SJSA1 (cell line): ENCODE measurements around the gene RNF220. TPM values are rescaled to one million over a fixed set of nuclear protein-coding genes. Genes with fewer than 3 reads are reported as not detected.

Experiments
- DNase-seq, 2 experiments: peaks; one replicate each; pipeline ENCODE4 v3.0.0-alpha.2; 2015 to 2020; ENCODE audit warnings: low spot score in 2 of 2, low read depth in 1 of 2
- H3K27ac ChIP-seq: fragments of 250-450 bp; sonication (Bioruptor Pico); 2 replicates; pipeline ENCODE4 v1.5.1; 2020; ENCODE audit warnings: mild to moderate bottlenecking, moderate library complexity
- H3K27me3 ChIP-seq: fragments of 250-450 bp; sonication (Bioruptor Pico); replicated peaks from 2 replicates; pipeline ENCODE4 v1.5.1; 2020; ENCODE audit warnings: mild to moderate bottlenecking, moderate library complexity
- H3K36me3 ChIP-seq: fragments of 250-450 bp; sonication (Bioruptor Pico); 2 replicates; pipeline ENCODE4 v1.5.1; 2020; ENCODE audit warnings: mild to moderate bottlenecking
- H3K4me1 ChIP-seq: fragments of 250-450 bp; sonication (Bioruptor Pico); replicated peaks from 2 replicates; pipeline ENCODE4 v1.6.1; 2021; ENCODE audit warnings: mild to moderate bottlenecking
- H3K4me3 ChIP-seq: fragments of 250-450 bp; sonication (Bioruptor Pico); 2 replicates; pipeline ENCODE4 v1.5.1; 2020; ENCODE audit warnings: mild to moderate bottlenecking
- H3K9me3 ChIP-seq: fragments of 250-450 bp; sonication (Bioruptor Pico); replicated peaks from 2 replicates; pipeline ENCODE4 v1.5.1; 2020; ENCODE audit warnings: mild to moderate bottlenecking
- total RNA-seq: library from RNA; depleted of rRNA; stranded (reverse); fragments of >200 nt; shearing (Covaris generic); gene quantifications from 2 replicates; pipeline ENCODE4 v1.2.3, GENCODE V29; 2014

RNF220 gene
- total RNA-seq, 1 experiment from 2014 or later = 70.5 TPM

DNA sequence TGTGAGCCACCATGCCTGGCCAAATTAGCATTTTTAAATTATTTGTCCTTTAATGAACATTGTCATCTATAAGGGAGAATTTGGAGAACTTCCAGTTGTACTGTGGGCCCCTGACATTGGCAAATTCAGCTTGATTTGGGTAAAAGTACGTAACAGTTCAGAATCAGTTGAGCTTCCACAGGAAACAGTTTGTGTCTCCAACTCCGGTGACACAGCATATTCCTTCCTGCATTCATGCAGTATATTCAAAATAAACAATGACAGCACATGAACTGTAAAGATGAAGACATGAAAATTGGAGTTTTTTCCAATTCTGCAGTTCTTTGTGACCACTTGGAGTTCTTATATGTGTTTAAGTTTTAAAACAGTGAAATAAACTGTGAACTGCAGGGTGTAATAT is 28.2 kb downstream of the RNF220 start:
- H3K27ac ChIP-seq = no peak overlapping the region
- no peak for DNase-seq
- H3K4me1 ChIP-seq = no peaks in the 10 kb centered on the region
- peaks cover 17% of the 10 kb centered on the region for H3K27me3 ChIP-seq
- no peaks in the 10 kb centered on the region for H3K9me3 ChIP-seq
- H3K4me3 ChIP-seq = no peak overlapping the region
- H3K36me3 ChIP-seq = no peaks in the 10 kb centered on the region

DNA sequence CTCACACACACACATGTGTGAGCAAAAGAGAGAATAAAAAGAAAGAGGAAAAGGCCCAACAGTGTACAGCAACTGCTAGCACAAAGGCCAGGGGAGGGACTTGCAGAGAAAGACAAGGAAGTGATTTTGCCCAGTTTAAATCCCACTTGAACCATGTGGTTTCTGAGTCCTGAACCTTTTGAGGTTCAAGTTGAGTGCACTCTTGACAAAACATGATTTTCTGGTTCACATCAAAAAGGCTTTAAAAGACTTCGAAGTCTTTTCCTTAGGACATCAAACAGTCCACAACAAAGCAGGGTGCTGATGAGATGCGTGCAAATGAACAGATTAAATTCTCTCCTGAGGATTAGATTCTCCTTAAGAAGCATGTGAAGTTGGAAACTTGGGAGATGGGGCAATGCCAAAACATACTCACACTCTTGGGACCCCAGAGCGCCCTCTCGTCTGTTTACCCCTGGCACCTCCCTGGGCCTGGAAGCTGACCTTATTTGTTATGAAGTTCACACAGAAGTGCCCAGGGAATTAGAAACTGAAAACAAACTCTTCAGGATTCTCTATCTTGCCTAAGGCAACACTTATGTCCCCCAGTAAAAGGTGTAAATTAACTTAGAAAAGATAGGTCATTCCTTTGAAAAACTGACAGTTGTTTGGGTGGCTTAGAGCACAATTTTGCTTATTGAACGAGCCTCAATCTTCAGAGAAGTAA is 31.5 kb downstream of the RNF220 start:
- no peaks in the 10 kb centered on the region; the same call in 1 of the 2 replicates for H3K9me3 ChIP-seq
- no peak overlapping the region for H3K4me3 ChIP-seq
- H3K4me1 ChIP-seq = no peaks in the 10 kb centered on the region
- no peaks in the 10 kb centered on the region for H3K36me3 ChIP-seq
- DNase-seq = no peak
- H3K27ac ChIP-seq = no peak overlapping the region
- peaks cover 9% of the 10 kb centered on the region; the same call in 1 of the 2 replicates for H3K27me3 ChIP-seq

GRCh38 chr1:44437107-44437716 is 32.2 kb downstream of the RNF220 start:
- no peaks in the 10 kb centered on the region for H3K4me1 ChIP-seq
- no peak for DNase-seq
- H3K9me3 ChIP-seq = no peaks in the 10 kb centered on the region; the same call in 1 of the 2 replicates

GRCh38 chr1:44442791-44443190 is 37.7 kb downstream of the RNF220 start:
- Histone ChIP-seq H3K9me3 (no peaks in the 10 kb centered on the region; the same call in 1 of the 2 replicates), H3K27me3 (peaks cover 22% of the 10 kb centered on the region), H3K36me3 (no peaks in the 10 kb centered on the region), H3K4me1 (no peaks in the 10 kb centered on the region), H3K4me3 (no peak overlapping the region), H3K27ac (no peak overlapping the region)
- no peak for DNase-seq

More at GRCh38 chr1:44437107-44437716, 32.2 kb downstream of the RNF220 start:
- Histone ChIP-seq H3K4me3 (no peak overlapping the region), H3K36me3 (no peaks in the 10 kb centered on the region), H3K27ac (no peak overlapping the region), H3K27me3 (peaks cover 9% of the 10 kb centered on the region; the same call in 1 of the 2 replicates)

GRCh38 chr1:44447051-44447810 is 42.2 kb downstream of the RNF220 start:
- no peaks in the 10 kb centered on the region for H3K4me1 ChIP-seq
- H3K27me3 ChIP-seq = peaks cover 21% of the 10 kb centered on the region
- DNase-seq = no peak
- no peak overlapping the region for H3K27ac ChIP-seq
- no peaks in the 10 kb centered on the region for H3K36me3 ChIP-seq
- H3K4me3 ChIP-seq = no peak overlapping the region
- no peaks in the 10 kb centered on the region for H3K9me3 ChIP-seq

DNA sequence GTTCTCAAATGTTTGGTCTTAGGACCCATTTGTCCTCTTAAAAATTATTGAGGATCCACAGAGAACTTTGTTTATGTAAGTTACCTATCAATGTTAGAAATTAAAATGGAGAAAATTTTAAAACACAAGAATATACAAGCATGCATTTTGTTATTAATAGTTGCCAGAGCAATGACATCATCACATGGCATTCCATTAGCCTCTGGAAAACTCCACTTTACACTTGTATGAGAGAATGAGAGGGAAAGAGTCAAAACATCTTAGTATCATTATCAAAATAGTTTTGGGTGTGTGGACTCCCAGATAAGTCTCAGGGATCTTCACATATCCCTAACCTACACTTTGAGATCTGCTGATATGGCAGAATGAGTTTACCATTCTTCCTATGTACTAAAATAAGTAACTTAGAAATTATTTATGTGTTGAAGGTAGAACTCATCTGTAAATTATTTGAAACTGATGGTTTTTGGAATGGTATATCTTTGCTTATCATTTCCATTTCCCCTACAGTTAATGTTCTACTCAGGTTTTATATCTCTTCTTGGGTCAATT is 48.8 kb downstream of the RNF220 start:
- Histone ChIP-seq H3K9me3 (no peaks in the 10 kb centered on the region; the same call in 1 of the 2 replicates), H3K36me3 (no peaks in the 10 kb centered on the region), H3K4me1 (no peaks in the 10 kb centered on the region), H3K4me3 (no peak overlapping the region), H3K27ac (no peak overlapping the region), H3K27me3 (peaks cover 16% of the 10 kb centered on the region)
- DNase-seq = no peak

DNA sequence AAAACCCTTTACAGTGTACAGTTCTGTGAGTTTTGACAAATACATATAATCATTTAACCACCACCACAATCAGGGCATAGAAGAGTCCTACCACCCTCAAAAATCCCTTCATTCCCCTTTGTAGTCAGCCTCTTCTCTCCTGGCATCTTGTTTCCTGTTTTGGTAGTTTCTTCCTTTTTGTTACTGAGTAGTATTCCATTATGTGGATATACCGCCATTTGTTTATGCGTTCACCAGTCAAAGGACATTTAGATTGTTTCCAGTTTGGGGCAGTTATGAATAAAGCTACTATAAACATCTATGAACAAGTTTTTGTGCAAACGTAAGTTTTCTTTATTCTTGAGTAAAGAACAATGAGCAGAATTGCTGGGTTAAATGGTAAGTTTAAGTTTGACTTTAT is 49.6 kb downstream of the RNF220 start:
- Histone ChIP-seq H3K36me3 (no peaks in the 10 kb centered on the region), H3K27me3 (peaks cover 14% of the 10 kb centered on the region), H3K27ac (no peak overlapping the region), H3K9me3 (no peaks in the 10 kb centered on the region; the same call in 1 of the 2 replicates), H3K4me3 (no peak overlapping the region), H3K4me1 (no peaks in the 10 kb centered on the region)
- DNase-seq = no peak

- H3K27ac ChIP-seq = no peak overlapping the region
- H3K27me3 ChIP-seq = peaks cover 14% of the 10 kb centered on the region
- H3K4me1 ChIP-seq = no peaks in the 10 kb centered on the region
- no peak for DNase-seq
- H3K9me3 ChIP-seq = no peaks in the 10 kb centered on the region
- no peaks in the 10 kb centered on the region for H3K36me3 ChIP-seq
- H3K4me3 ChIP-seq = no peak overlapping the region
Measured at GRCh38 chr1:44460107-44460882, 55.2 kb downstream of the RNF220 start.

DNA sequence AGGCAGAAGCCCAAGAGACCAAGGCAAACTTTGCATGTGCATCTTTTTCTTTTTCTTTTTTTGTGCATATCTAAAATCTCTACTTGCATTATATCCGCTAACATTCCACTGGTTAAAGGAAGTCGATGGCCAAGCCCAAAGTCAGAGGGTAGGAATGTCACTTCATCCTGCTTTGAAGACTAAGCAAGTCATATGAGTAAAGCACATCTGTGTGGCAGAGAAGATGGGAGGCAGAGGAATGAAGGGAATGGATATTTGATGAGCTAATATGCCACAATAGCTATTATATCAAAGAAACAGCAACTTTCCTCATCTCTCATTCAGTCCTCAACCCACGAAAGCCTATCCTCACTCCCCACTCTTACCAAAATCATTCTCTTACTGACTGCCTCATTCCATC is 59.3 kb downstream of the RNF220 start:
- Histone ChIP-seq H3K27ac (no peak overlapping the region), H3K4me3 (no peak overlapping the region), H3K36me3 (no peaks in the 10 kb centered on the region), H3K9me3 (no peaks in the 10 kb centered on the region), H3K4me1 (no peaks in the 10 kb centered on the region), H3K27me3 (peaks cover 2% of the 10 kb centered on the region; the same call in 1 of the 2 replicates)
- DNase-seq = no peak

- H3K4me3 ChIP-seq = no peak overlapping the region
- no peaks in the 10 kb centered on the region for H3K9me3 ChIP-seq
- H3K36me3 ChIP-seq = no peaks in the 10 kb centered on the region
- no peak overlapping the region for H3K27ac ChIP-seq
- no peaks in the 10 kb centered on the region for H3K4me1 ChIP-seq
- H3K27me3 ChIP-seq = no peaks in the 10 kb centered on the region
- no peak for DNase-seq
Measured at GRCh38 chr1:44467566-44467965, 62.5 kb downstream of the RNF220 start.

DNA sequence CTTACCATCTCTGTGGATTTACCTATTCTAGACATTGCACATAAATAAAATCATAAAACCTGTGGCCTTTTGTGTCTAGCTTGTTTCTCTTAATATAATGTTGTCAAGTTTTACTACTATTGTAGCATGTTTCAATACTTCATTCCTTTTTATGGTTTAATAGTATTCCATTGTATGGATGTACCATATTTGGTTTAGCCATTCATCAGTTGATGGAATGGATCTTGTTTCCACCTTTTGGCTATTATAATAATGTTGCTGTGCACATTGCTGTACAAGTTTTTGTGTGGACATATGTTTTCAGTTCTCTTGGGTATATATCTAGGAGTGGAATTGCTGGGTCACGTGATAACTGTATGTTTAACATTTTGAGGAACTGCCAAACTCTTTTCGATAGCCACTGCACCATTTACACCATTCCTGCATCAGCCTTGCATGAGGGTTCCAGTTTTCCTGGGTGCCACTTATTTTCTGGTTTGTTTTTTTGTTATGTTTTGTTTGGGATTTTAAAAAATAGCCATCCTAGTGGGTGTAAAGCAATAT is 66.9 kb downstream of the RNF220 start:
- Histone ChIP-seq H3K9me3 (no peaks in the 10 kb centered on the region), H3K27ac (no peak overlapping the region), H3K4me3 (no peak overlapping the region), H3K4me1 (no peaks in the 10 kb centered on the region), H3K36me3 (no peaks in the 10 kb centered on the region), H3K27me3 (no peaks in the 10 kb centered on the region)
- DNase-seq = no peak

GRCh38 chr1:44472620-44473525 is 67.8 kb downstream of the RNF220 start:
- H3K27me3 ChIP-seq = no peaks in the 10 kb centered on the region
- no peaks in the 10 kb centered on the region for H3K9me3 ChIP-seq
- H3K36me3 ChIP-seq = no peaks in the 10 kb centered on the region
- no peak for DNase-seq
- H3K4me3 ChIP-seq = no peak overlapping the region
- no peaks in the 10 kb centered on the region for H3K4me1 ChIP-seq
- H3K27ac ChIP-seq = no peak overlapping the region
